Kidney (tissue), 14 donors: ENCODE data around the gene RBP5. TPM values are rescaled to one million over a fixed set of nuclear protein-coding genes. Genes with fewer than 3 reads are reported as not detected.

Experiments used
- DNase-seq, 5 donors: peaks; one replicate each; pipeline ENCODE4 v3.0.0-alpha.2; 2013 to 2020
- FAIRE-seq: peaks from 2 replicates; lab custom pipeline; 2012; peaks lifted over from hg19 to GRCh38; lab: Jason Lieb, UNC
- H3K27ac ChIP-seq, 2 donors: one replicate each; pipeline ENCODE4 v1.7.0; 2013; ENCODE audit warnings: low read depth in 2 of 2, low read length in 2 of 2, inconsistent platforms in 1 of 2
- H3K27me3 ChIP-seq: one replicate; pipeline ENCODE4 v1.7.1; 2013; ENCODE audit warnings: low read length, inconsistent platforms; ENCODE audit not compliant: control insufficient read depth, insufficient read depth
- H3K36me3 ChIP-seq, 3 donors: one replicate each; pipeline versions ENCODE4 v1.7.0 to v1.7.1; 2013; ENCODE audit warnings: low read length in 3 of 3, control low read depth in 1 of 3, inconsistent platforms in 1 of 3; ENCODE audit not compliant: insufficient read depth in 3 of 3, control insufficient read depth in 2 of 3
- H3K4me1 ChIP-seq, 3 donors: one replicate each; pipeline versions ENCODE4 v1.7.0 to v1.7.1; 2013; ENCODE audit warnings: low read length in 3 of 3, inconsistent platforms in 1 of 3, low read depth in 1 of 3; ENCODE audit not compliant: control insufficient read depth in 2 of 3, insufficient read depth in 2 of 3
- H3K4me3 ChIP-seq, 3 donors: one replicate each; pipeline versions ENCODE4 v1.7.0 to v1.8.1; 2013; ENCODE audit warnings: low read length in 3 of 3, control low read depth in 1 of 3, inconsistent platforms in 1 of 3
- H3K9ac ChIP-seq, 3 donors: one replicate each; pipeline versions ENCODE4 v1.7.0 to v1.7.1; 2013; ENCODE audit warnings: low read length in 3 of 3, control low read depth in 1 of 3, inconsistent platforms in 1 of 3
- H3K9me3 ChIP-seq, 3 donors: one replicate each; pipeline versions ENCODE4 v1.7.0 to v1.7.1; 2013; ENCODE audit warnings: low read length in 3 of 3, control low read depth in 1 of 3, inconsistent platforms in 1 of 3; ENCODE audit not compliant: control insufficient read depth in 2 of 3, insufficient read depth in 1 of 3
- CTCF ChIP-seq: IDR thresholded peaks from 3 replicates; pipeline ENCODE4 v1.5.1; 2012; ENCODE audit warnings: mild to moderate bottlenecking, moderate library complexity, borderline replicate concordance; ENCODE audit not compliant: insufficient read depth; ENCODE audit errors: extremely low read depth
- intact Hi-C: fragments of 100-400 bp; cut with DNase I; formaldehyde crosslinking; loops from one replicate; pipeline ENCODE4 v1.11.1; 2022
- polyA plus RNA-seq: library from polyadenylated mRNA; stranded (reverse); fragments of 350-450 nt; fragmentation: Illumina TruSeq; extraction: RNeasy Lipid Tissue Mini Kit (QIAGEN cat#74804); gene quantifications from one replicate; pipeline ENCODE4 v1.2.3, GENCODE V29; 2014; ENCODE audit warnings: low read depth, low replicate concordance; ENCODE audit not compliant: insufficient read depth
- total RNA-seq: library from RNA; stranded (reverse); fragmentation: NEBNext Ultra II Directional; extraction: Animal tissue kit (Norgen Biotek cat#: 25700); gene quantifications from one replicate; pipeline ENCODE4 v1.2.1, GENCODE V29; 2021
- donor health status: control.
- donor health status: control.
- donor health status: control.
- donor health status: control.
- donor health status: control.
- donor health status: DM: yes; HTN: yes; CAD: no.
- donor health status: Normal renal cell carcinoma (clear cell type).

RBP5 gene
- total and polyA plus RNA-seq, 2 donors from 2014 or later: 74.6 to 609 TPM

DNA sequence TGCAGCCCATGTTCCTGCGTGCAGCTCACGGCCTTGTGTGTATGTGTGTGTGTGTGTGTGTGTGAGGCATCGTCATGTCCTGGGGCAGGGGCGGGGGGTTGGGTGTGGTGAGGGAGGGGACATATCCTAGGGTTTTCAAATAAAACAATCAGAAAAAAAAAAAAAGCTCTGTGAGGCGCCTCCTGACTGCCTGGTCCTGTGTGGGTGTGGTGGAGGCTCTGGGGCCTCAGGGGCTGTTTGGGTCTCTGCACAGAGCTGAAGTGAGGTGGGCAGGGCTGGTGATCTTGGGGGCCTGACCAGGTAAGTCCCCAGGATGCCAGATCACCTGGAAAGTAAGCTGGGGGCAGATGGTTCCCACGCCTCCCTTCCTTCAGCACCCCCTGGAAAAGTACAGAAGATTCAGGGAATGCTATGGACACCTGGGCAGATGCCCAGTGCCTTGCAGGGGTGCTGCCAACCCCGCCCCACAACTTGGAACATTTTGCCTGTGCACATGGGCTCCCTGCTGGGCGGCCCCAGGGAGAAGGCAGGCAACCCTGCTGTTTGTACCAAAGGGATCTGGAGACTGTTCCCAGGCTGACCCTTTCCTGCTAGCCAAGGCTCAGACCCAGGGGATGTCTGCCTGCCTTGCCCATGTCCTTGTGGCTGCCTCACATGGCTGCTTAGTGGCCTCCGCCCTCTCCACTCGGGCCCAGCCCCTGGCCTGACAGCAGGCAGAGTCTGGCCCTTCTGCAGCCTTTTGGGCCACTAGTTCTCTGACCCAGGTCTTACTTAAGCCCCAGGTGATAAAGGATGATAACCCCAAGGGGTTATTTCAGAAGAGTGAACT is 30.3 kb upstream of the RBP5 start:
- Histone ChIP-seq H3K9me3 (no peaks in the 10 kb centered on the region), H3K4me3 (no peak overlapping the region), H3K9ac (no peak overlapping the region), H3K27me3 (no peaks in the 10 kb centered on the region), H3K4me1 (peaks cover 0 to 7% (median 3%) of the 10 kb centered on the region in 3 donors), H3K36me3 (peaks cover 0 to 13% (median 0%) of the 10 kb centered on the region in 3 donors), H3K27ac (no peak overlapping the region)
- no peak for FAIRE-seq
- DNase-seq: no peak
- intact Hi-C loops: no loop called here
- no peak for TF ChIP-seq CTCF

DNA sequence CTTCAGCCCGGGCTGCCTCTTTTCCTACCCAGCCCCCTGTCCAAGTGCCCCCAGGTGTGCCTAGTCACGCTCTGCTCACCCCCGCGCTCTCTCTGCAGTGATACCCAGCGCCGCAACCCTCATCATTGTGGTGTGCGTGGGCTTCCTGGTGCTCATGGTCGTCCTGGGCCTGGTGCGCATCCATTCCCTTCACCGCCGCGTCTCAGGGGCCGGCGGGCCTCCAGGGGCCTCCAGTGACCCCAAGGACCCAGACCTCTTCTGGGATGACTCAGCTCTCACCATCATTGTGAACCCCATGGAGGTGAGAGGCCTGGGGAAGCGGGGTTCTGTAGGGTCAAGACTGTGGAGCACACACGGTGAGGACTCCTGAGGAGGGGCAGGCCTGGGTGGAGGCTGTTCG is 28.7 kb upstream of the RBP5 start:
- FAIRE-seq (no peak), DNase-seq (no peak)
- H3K4me3 ChIP-seq: no peak overlapping the region
- no peaks in the 10 kb centered on the region for H3K4me1 ChIP-seq
- intact Hi-C loops: no loop called here
- H3K27ac ChIP-seq: no peak overlapping the region
- no peaks in the 10 kb centered on the region for H3K9me3 ChIP-seq
- no peak overlapping the region for H3K9ac ChIP-seq
- no peak for TF ChIP-seq CTCF
- no peaks in the 10 kb centered on the region for H3K27me3 ChIP-seq
- peaks cover 0 to 19% (median 2%) of the 10 kb centered on the region in 3 donors for H3K36me3 ChIP-seq

- H3K9me3 ChIP-seq: no peaks in the 10 kb centered on the region
- FAIRE-seq (no peak), DNase-seq (no peak)
- no peaks in the 10 kb centered on the region for H3K27me3 ChIP-seq
- no peak overlapping the region for H3K9ac ChIP-seq
- TF ChIP-seq CTCF: no peak
- intact Hi-C loops: no loop called here
- H3K4me3 ChIP-seq: no peak overlapping the region
- H3K36me3 ChIP-seq: peaks cover 0 to 19% (median 3%) of the 10 kb centered on the region in 3 donors
- no peaks in the 10 kb centered on the region for H3K4me1 ChIP-seq
- no peak overlapping the region for H3K27ac ChIP-seq
Measured at GRCh38 chr12:7156259-7157197, 27.8 kb upstream of the RBP5 start.
